Neuronal stem cell (in vitro differentiated cells): ENCODE measurements around the gene MYH14.

Experiments
- DNase-seq: peaks from one replicate; pipeline ENCODE4 v3.0.0-alpha.2; 2013; ENCODE audit warnings: low spot score
- H2AFZ ChIP-seq: one replicate; pipeline ENCODE4 v1.6.1; 2013; ENCODE audit warnings: mild to moderate bottlenecking, low read length, inconsistent platforms
- H2AK5ac ChIP-seq: 2 replicates; pipeline ENCODE4 v1.6.1; 2013; ENCODE audit warnings: low read depth, mild to moderate bottlenecking, inconsistent platforms, low read length, moderate library complexity, mixed read lengths
- H2BK120ac ChIP-seq: 2 replicates; pipeline ENCODE4 v1.6.1; 2013; ENCODE audit warnings: low read depth, mild to moderate bottlenecking, inconsistent platforms, low read length, moderate library complexity, mixed read lengths
- H2BK12ac ChIP-seq: one replicate; pipeline ENCODE4 v1.6.1; 2013; ENCODE audit warnings: low read length, inconsistent platforms
- H2BK15ac ChIP-seq: 2 replicates; pipeline ENCODE4 v1.6.1; 2013; ENCODE audit warnings: mild to moderate bottlenecking, low read length, inconsistent platforms, mixed read lengths
- H2BK5ac ChIP-seq: one replicate; pipeline ENCODE4 v1.6.1; 2013; ENCODE audit warnings: inconsistent platforms, mild to moderate bottlenecking, low read length, moderate library complexity
- H3K14ac ChIP-seq: one replicate; pipeline ENCODE4 v1.6.1; 2013; ENCODE audit warnings: low read length, inconsistent platforms
- H3K18ac ChIP-seq: 2 replicates; pipeline ENCODE4 v1.6.1; 2013; ENCODE audit warnings: low read length, inconsistent platforms
- H3K23ac ChIP-seq: 2 replicates; pipeline ENCODE4 v1.6.1; 2013; ENCODE audit warnings: low read depth, mild to moderate bottlenecking, mixed read lengths, low read length, inconsistent platforms; ENCODE audit not compliant: poor library complexity
- H3K27ac ChIP-seq: replicated peaks from 3 replicates; pipeline ENCODE4 v1.5.1; 2013; ENCODE audit warnings: low read length, inconsistent platforms
- H3K27me3 ChIP-seq, 3 experiments: 2 replicates each; pipeline ENCODE4 v1.6.1; 2013; ENCODE audit warnings: low read length in 3 of 3, mild to moderate bottlenecking in 2 of 3, inconsistent platforms in 1 of 3, low read depth in 1 of 3, mixed read lengths in 1 of 3, moderate library complexity in 1 of 3; ENCODE audit not compliant: control insufficient read depth in 3 of 3, insufficient read depth in 3 of 3
- H3K36me3 ChIP-seq, 2 donors: replicated peaks in 1 of 2; 2 replicates each; pipeline ENCODE4 v1.6.1; 2013; ENCODE audit warnings: low read length in 2 of 2; ENCODE audit not compliant: control insufficient read depth in 2 of 2, insufficient read depth in 2 of 2
- H3K4ac ChIP-seq: 2 replicates; pipeline ENCODE4 v1.6.1; 2013; ENCODE audit warnings: inconsistent platforms, mild to moderate bottlenecking, low read length, moderate library complexity
- H3K4me1 ChIP-seq, 2 donors: 1 replicate in 1 of 2; 2 replicates in 1 of 2; pipeline ENCODE4 v1.6.1; 2013; ENCODE audit warnings: low read length in 2 of 2, low read depth in 1 of 2; ENCODE audit not compliant: control insufficient read depth in 2 of 2, insufficient read depth in 1 of 2
- H3K4me2 ChIP-seq: one replicate; pipeline ENCODE4 v1.6.1; 2013; ENCODE audit warnings: mild to moderate bottlenecking, low read length, inconsistent platforms; ENCODE audit not compliant: insufficient read depth, poor library complexity, severe bottlenecking
- H3K4me3 ChIP-seq, 2 donors: 2 replicates each; pipeline ENCODE4 v1.5.1; 2013; ENCODE audit warnings: low read length in 2 of 2, mild to moderate bottlenecking in 2 of 2, inconsistent platforms in 1 of 2, moderate library complexity in 1 of 2
- H3K79me1 ChIP-seq: one replicate; pipeline ENCODE4 v1.6.1; 2013; ENCODE audit warnings: low read depth, mild to moderate bottlenecking, inconsistent platforms, low read length, moderate library complexity
- H3K9ac ChIP-seq: one replicate; pipeline ENCODE4 v1.6.1; 2013; ENCODE audit warnings: mild to moderate bottlenecking, low read depth, low read length, inconsistent platforms; ENCODE audit not compliant: poor library complexity
- H3K9me3 ChIP-seq, 2 donors: replicated peaks in 1 of 2; 2 replicates each; pipeline versions ENCODE3 to v1.6.1; 2013; ENCODE audit warnings: low read length in 2 of 2, mild to moderate bottlenecking in 2 of 2, inconsistent platforms in 1 of 2, low read depth in 1 of 2, mixed read lengths in 1 of 2, moderate library complexity in 1 of 2; ENCODE audit not compliant: control insufficient read depth in 2 of 2, insufficient read depth in 1 of 2
- H4K8ac ChIP-seq: one replicate; pipeline ENCODE4 v1.6.1; 2013; ENCODE audit warnings: low read depth, mild to moderate bottlenecking, inconsistent platforms, low read length, moderate library complexity
- H4K91ac ChIP-seq: one replicate; pipeline ENCODE4 v1.6.1; 2013; ENCODE audit warnings: low read length, low read depth, mild to moderate bottlenecking, inconsistent platforms; ENCODE audit not compliant: poor library complexity
- WGBS, 2 donors: extraction: QIAGEN DNeasy Blood & Tissue Kit; methylation state at CpG; one replicate each; pipeline ENCODE4 v1.1.7; 2013; ENCODE audit warnings: missing lambda C conversion rate in 2 of 2, mixed read lengths in 1 of 2; ENCODE audit not compliant: insufficient read length in 2 of 2, insufficient replicate concordance in 1 of 2; ENCODE audit errors: extremely low coverage in 2 of 2; 5-methylcytosine and 5-hydroxymethylcytosine counted together

The MYH14 gene

DNA sequence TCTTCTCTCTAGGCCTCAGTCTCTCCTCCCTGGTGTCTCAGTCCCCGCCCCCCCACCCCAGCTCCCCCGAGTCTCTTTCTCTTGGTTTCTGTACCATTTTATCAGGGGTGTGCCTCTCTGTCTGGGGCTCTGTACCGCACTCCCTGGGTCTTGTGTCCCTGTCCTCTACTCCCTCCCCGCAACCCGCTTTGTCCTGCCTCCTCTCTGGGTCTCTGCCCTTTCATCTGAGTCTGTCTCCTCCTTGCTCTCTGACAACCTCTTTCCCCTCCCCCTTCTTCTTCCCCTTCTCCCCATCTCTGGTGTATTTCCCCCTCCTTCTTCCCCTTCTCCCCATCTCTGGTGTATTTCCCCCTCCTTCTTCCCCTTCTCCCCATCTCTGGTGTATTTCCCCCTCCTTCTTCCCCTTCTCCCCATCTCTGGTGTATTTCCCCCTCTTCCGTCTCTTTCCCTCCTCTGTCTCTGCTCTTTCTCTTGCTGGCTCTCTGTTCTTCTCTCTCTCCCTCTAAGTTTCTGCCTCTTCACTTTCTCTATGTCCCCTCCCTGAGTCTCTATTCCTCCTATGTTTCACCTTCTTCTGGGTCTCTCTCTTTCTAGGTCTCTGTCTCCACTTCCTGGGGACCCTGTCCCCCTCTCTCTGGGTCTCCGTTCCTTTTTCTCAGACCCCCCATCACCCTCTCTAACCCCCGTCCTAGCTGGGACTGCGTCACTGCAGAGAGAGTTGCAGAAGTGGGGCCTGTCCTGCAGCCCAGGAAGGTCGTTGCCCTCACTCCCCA lies 128.0 kb downstream of the MYH14 start:
- no CpG with 5 or more reads among the region's 10 CpGs for WGBS, 2 donors
- Histone ChIP-seq H4K8ac (no peak overlapping the region), H3K4me3 (peak overlapping the region; percentile 76 to 79), H3K4me1 (peaks cover 3 to 7% of the 10 kb centered on the region in 2 donors), H2BK15ac (peak overlapping the region; percentile 84), H4K91ac (no peak overlapping the region), H3K14ac (peak overlapping the region; percentile 31), H2AFZ (peak overlapping the region; percentile 66), H3K9me3 (peaks cover 0 to 5% of the 10 kb centered on the region in 2 donors), H2AK5ac (peak overlapping the region; percentile 64), H2BK12ac (no peak overlapping the region), H3K4ac (no peak overlapping the region), H2BK120ac (no peak overlapping the region), H3K79me1 (peaks cover 5% of the 10 kb centered on the region), H3K36me3 (peaks cover 0 to 9% of the 10 kb centered on the region in 2 donors), H3K9ac (peak overlapping the region; percentile 82), H3K4me2 (peak overlapping the region; percentile 95), H2BK5ac (peak overlapping the region; percentile 95), H3K27me3 (peaks cover 5 to 20% (median 19%) of the 10 kb centered on the region in 3 experiments), H3K23ac (peak overlapping the region; percentile 22), H3K18ac (peak overlapping the region; percentile 95), H3K27ac (peak overlapping the region; percentile 98)
- no peak for DNase-seq

GRCh38 chr19:50331994-50332243 lies 128.5 kb downstream of the MYH14 start:
- no peak overlapping the region for H3K4ac ChIP-seq
- H3K9me3 ChIP-seq, result peaks cover 0 to 5% of the 10 kb centered on the region in 2 donors
- H3K27ac ChIP-seq, result peak overlapping the region; percentile 98
- peak overlapping the region; percentile 64 for H2AK5ac ChIP-seq
- peak overlapping the region; percentile 71 for H3K9ac ChIP-seq
- peak overlapping the region; percentile 95 for H3K18ac ChIP-seq
- H2BK12ac ChIP-seq, result no peak overlapping the region
- WGBS, 2 donors, result no CpG with 5 or more reads among the region's 2 CpGs
- no peak overlapping the region for H4K8ac ChIP-seq
- H3K36me3 ChIP-seq, result peaks cover 0 to 9% of the 10 kb centered on the region in 2 donors
- H3K23ac ChIP-seq, result peak overlapping the region; percentile 22
- H3K4me2 ChIP-seq, result peak overlapping the region; percentile 95
- peaks cover 3 to 7% of the 10 kb centered on the region in 2 donors for H3K4me1 ChIP-seq
- no peak for DNase-seq
- H2BK5ac ChIP-seq, result peak overlapping the region; percentile 95
- peak overlapping the region; percentile 31 for H3K14ac ChIP-seq
- H2AFZ ChIP-seq, result no peak overlapping the region
- peak overlapping the region in 1 of 2 donors; percentile 77 for H3K4me3 ChIP-seq
- peak overlapping the region; percentile 52 for H2BK120ac ChIP-seq
- peaks cover 5% of the 10 kb centered on the region for H3K79me1 ChIP-seq
- H4K91ac ChIP-seq, result no peak overlapping the region
- H3K27me3 ChIP-seq, result peaks cover 5 to 15% (median 14%) of the 10 kb centered on the region in 3 experiments
- H2BK15ac ChIP-seq, result peak overlapping the region; percentile 84

- DNase-seq, result no peak
- Histone ChIP-seq H4K91ac (peak overlapping the region; percentile 76), H3K27me3 (peaks cover 5 to 9% (median 9%) of the 10 kb centered on the region in 3 experiments), H3K36me3 (peaks cover 0 to 10% of the 10 kb centered on the region in 2 donors), H2BK15ac (peak overlapping the region; percentile 84), H3K23ac (peak overlapping the region; percentile 37), H2AFZ (no peak overlapping the region), H3K4ac (peak overlapping the region; percentile 78), H2BK12ac (peak overlapping the region; percentile 76), H4K8ac (no peak overlapping the region), H3K9me3 (peaks cover under 1 to 5% of the 10 kb centered on the region in 2 donors), H3K4me3 (peak overlapping the region in 1 of 2 donors; percentile 77), H3K4me1 (peaks cover 3 to 7% of the 10 kb centered on the region in 2 donors), H2BK120ac (peak overlapping the region; percentile 77), H3K14ac (peak overlapping the region; percentile 79), H2BK5ac (peak overlapping the region; percentile 95), H3K79me1 (peaks cover 5% of the 10 kb centered on the region), H3K9ac (peak overlapping the region; percentile 82), H2AK5ac (peak overlapping the region; percentile 64), H3K4me2 (peak overlapping the region; percentile 95), H3K27ac (peak overlapping the region; percentile 98), H3K18ac (peak overlapping the region; percentile 95)
- no CpG with 5 or more reads among the region's 20 CpGs for WGBS, 2 donors
Measured at GRCh38 chr19:50332244-50333038, 129.0 kb downstream of the MYH14 start.
